Progenitor cell of endocrine pancreas (in vitro differentiated cells): ENCODE data around the gene TMEM205. TPM values are rescaled to one million over a fixed set of nuclear protein-coding genes. Genes with fewer than 3 reads are reported as not detected.

Experiments used
- DNase-seq: peaks from one replicate; pipeline ENCODE4 v3.0.0; 2021; ENCODE audit warnings: low spot score; ENCODE audit not compliant: unreplicated experiment
- H3K27ac Mint-ChIP-seq: 2 replicates; pipeline ENCODE4 v1.8.0; 2021; ENCODE audit warnings: mild to moderate bottlenecking, moderate library complexity, mixed read lengths
- H3K27me3 Mint-ChIP-seq: 2 replicates; pipeline ENCODE4 v1.8.0; 2021; ENCODE audit warnings: mixed read lengths
- H3K36me3 Mint-ChIP-seq: 2 replicates; pipeline ENCODE4 v1.8.0; 2022; ENCODE audit warnings: mixed read lengths; ENCODE audit not compliant: insufficient read depth
- H3K4me1 Mint-ChIP-seq: 2 replicates; pipeline ENCODE4 v1.8.0; 2021; ENCODE audit warnings: low read depth, mixed read lengths
- H3K4me3 Mint-ChIP-seq: 2 replicates; pipeline ENCODE4 v1.8.0; 2021; ENCODE audit warnings: low read depth, mild to moderate bottlenecking, moderate library complexity, mixed read lengths
- H3K9me3 Mint-ChIP-seq: 2 replicates; pipeline ENCODE4 v1.8.0; 2021; ENCODE audit warnings: low read depth, mixed read lengths
- CTCF ChIP-seq: fragments of 200-600 bp; sonication (generic); IDR thresholded peaks from one replicate; pipeline ENCODE4 v1.5.0; 2021; ENCODE audit warnings: antibody characterized with exemption, mild to moderate bottlenecking; ENCODE audit not compliant: unreplicated experiment
- total RNA-seq: library from RNA; stranded (reverse); gene quantifications from 2 replicates; pipeline ENCODE4 v1.2.1, GENCODE V29; 2021

TMEM205 gene
- total RNA-seq, 1 donor from 2014 or later: 51.1 TPM

- TF ChIP-seq CTCF: no peak
- no peaks in the 10 kb centered on the region for H3K27me3 Mint-ChIP-seq
- peaks cover 7% of the 10 kb centered on the region for H3K4me1 Mint-ChIP-seq
- H3K27ac Mint-ChIP-seq: no peak overlapping the region
- no peaks in the 10 kb centered on the region for H3K9me3 Mint-ChIP-seq
- DNase-seq: no peak
- H3K36me3 Mint-ChIP-seq: peaks cover 3% of the 10 kb centered on the region
- no peak overlapping the region for H3K4me3 Mint-ChIP-seq
Measured at GRCh38 chr19:11373885-11374432, 27.9 kb upstream of the TMEM205 start.

GRCh38 chr19:11373166-11373884 lies 27.3 kb upstream of the TMEM205 start:
- H3K9me3 Mint-ChIP-seq: no peaks in the 10 kb centered on the region
- no peak overlapping the region for H3K4me3 Mint-ChIP-seq
- H3K4me1 Mint-ChIP-seq: peaks cover 7% of the 10 kb centered on the region
- no peaks in the 10 kb centered on the region for H3K27me3 Mint-ChIP-seq
- peak; percentile 37 for DNase-seq
- TF ChIP-seq CTCF: no peak
- no peak overlapping the region for H3K27ac Mint-ChIP-seq
- peaks cover 3% of the 10 kb centered on the region for H3K36me3 Mint-ChIP-seq

GRCh38 chr19:11370744-11371143 lies 24.7 kb upstream of the TMEM205 start:
- no peak for DNase-seq
- H3K36me3 Mint-ChIP-seq: peaks cover 2% of the 10 kb centered on the region
- no peaks in the 10 kb centered on the region for H3K27me3 Mint-ChIP-seq
- TF ChIP-seq CTCF: no peak
- no peak overlapping the region for H3K27ac Mint-ChIP-seq
- no peaks in the 10 kb centered on the region for H3K9me3 Mint-ChIP-seq
- peaks cover 5% of the 10 kb centered on the region for H3K4me1 Mint-ChIP-seq
- H3K4me3 Mint-ChIP-seq: no peak overlapping the region

GRCh38 chr19:11367528-11367927 lies 21.5 kb upstream of the TMEM205 start:
- Mint-ChIP-seq H3K4me1 (no peaks in the 10 kb centered on the region), H3K27me3 (no peaks in the 10 kb centered on the region), H3K27ac (no peak overlapping the region), H3K4me3 (no peak overlapping the region), H3K9me3 (no peaks in the 10 kb centered on the region), H3K36me3 (peaks cover 2% of the 10 kb centered on the region)
- TF ChIP-seq CTCF: no peak
- DNase-seq: no peak

- Mint-ChIP-seq H3K36me3 (peaks cover 2% of the 10 kb centered on the region), H3K27ac (no peak overlapping the region)
Measured at GRCh38 chr19:11365557-11366117, 19.6 kb upstream of the TMEM205 start.

More at GRCh38 chr19:11365557-11366117, 19.6 kb upstream of the TMEM205 start:
- peaks cover 15% of the 10 kb centered on the region for H3K27me3 Mint-ChIP-seq
- no peak for DNase-seq
- H3K4me1 Mint-ChIP-seq: peaks cover 1% of the 10 kb centered on the region
- no peaks in the 10 kb centered on the region for H3K9me3 Mint-ChIP-seq
- no peak for TF ChIP-seq CTCF
- H3K4me3 Mint-ChIP-seq: no peak overlapping the region
